ENCODE measurements around the gene GREB1L. TPM values are rescaled to one million over a fixed set of nuclear protein-coding genes. Genes with fewer than 3 reads are reported as not detected.
"Not testable (repeated sequence)": the region's sequence is repeated elsewhere in the genome, so short reads cannot be mapped to it uniquely, and the experiment has no call there.

The GREB1L gene
- polyA plus RNA-seq, 1 donor from 2014 or later = 23.3 TPM

DNA sequence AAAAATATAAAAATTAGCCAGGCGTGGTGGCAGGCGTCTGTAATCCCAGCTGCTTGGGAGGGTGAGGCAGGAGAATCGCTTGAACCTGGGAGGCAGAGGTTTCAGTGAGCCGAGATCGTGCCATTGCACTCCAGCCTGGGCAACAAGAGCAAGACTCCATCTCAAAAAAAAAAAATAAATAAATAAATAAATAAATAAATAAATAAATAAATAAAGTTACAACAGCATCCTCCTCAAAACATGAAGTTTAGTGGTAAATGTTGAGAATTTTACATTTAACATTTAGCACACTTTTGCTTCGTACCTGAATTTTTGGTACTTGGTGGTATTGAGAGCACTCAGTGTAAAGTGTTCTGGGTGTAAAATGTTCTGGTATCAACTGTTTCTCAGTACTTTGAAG, 36.2 kb downstream of the GREB1L start:
- H3K36me3 ChIP-seq (ENCODE audit: insufficient read depth, low read length); H3K9me3 ChIP-seq (ENCODE audit: low read length); H3K79me2 ChIP-seq (replicated peaks; ENCODE audit: insufficient read depth, low read length); H3K4me3 ChIP-seq (ENCODE audit: low read length); H3K9ac ChIP-seq (ENCODE audit: low read length); H3K27ac ChIP-seq (ENCODE audit: low read length); H2AFZ ChIP-seq (ENCODE audit: low read depth, low read length); H3F3A ChIP-seq (ENCODE audit: insufficient read depth, low read length, poor library complexity, severe bottlenecking); H3K27me3 ChIP-seq (ENCODE audit: insufficient read depth, low read depth, low read length); H3K4me2 ChIP-seq (ENCODE audit: low read length); H4K20me1 ChIP-seq (ENCODE audit: insufficient read depth); H3K9me2 ChIP-seq (ENCODE audit: insufficient read depth, low read length): not testable (repeated sequence)

DNA sequence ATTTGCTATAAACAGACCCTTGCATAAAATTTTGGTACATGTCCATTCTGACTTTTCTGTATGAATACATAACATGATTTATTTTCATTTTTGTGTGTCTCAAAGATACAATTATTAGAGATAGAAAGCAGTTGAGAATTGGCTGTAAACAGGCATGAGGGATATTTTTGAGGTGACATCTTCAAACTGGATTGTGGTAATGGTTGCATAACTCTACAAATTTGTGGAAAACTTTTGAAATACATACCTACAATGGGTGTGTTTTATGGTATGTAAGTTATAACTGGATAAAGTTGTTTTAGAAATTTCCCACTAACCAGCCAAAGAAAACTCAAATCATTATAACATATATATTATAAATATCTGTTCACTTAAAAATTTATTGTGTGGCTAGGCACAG, 39.6 kb downstream of the GREB1L start:
- TF ChIP-seq POLR2AphosphoS5 (IDR thresholded peaks at IDR 0.05) (no peak), RAD21 (conservative IDR thresholded peaks at IDR 0.05) (no peak), TAF1 (IDR thresholded peaks at IDR 0.05; ENCODE audit: low read depth) (no peak), EZH2 (IDR thresholded peaks at IDR 0.05; ENCODE audit: borderline replicate concordance, insufficient read depth, low read length, poor library complexity, severe bottlenecking) (no peak), EP300 (conservative IDR thresholded peaks at IDR 0.05; ENCODE audit: poor library complexity, severe bottlenecking) (no peak), MXI1 (conservative IDR thresholded peaks at IDR 0.05; ENCODE audit: poor library complexity, severe bottlenecking) (no peak), SMC3 (conservative IDR thresholded peaks at IDR 0.05; ENCODE audit: poor library complexity) (no peak)
- TF ChIP-seq, protein P1, sequence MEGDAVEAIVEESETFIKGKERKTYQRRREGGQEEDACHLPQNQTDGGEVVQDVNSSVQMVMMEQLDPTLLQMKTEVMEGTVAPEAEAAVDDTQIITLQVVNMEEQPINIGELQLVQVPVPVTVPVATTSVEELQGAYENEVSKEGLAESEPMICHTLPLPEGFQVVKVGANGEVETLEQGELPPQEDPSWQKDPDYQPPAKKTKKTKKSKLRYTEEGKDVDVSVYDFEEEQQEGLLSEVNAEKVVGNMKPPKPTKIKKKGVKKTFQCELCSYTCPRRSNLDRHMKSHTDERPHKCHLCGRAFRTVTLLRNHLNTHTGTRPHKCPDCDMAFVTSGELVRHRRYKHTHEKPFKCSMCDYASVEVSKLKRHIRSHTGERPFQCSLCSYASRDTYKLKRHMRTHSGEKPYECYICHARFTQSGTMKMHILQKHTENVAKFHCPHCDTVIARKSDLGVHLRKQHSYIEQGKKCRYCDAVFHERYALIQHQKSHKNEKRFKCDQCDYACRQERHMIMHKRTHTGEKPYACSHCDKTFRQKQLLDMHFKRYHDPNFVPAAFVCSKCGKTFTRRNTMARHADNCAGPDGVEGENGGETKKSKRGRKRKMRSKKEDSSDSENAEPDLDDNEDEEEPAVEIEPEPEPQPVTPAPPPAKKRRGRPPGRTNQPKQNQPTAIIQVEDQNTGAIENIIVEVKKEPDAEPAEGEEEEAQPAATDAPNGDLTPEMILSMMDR (IDR thresholded peaks at IDR 0.05; ENCODE audit: poor library complexity, severe bottlenecking) = no peak
- TF ChIP-seq, protein P2, sequence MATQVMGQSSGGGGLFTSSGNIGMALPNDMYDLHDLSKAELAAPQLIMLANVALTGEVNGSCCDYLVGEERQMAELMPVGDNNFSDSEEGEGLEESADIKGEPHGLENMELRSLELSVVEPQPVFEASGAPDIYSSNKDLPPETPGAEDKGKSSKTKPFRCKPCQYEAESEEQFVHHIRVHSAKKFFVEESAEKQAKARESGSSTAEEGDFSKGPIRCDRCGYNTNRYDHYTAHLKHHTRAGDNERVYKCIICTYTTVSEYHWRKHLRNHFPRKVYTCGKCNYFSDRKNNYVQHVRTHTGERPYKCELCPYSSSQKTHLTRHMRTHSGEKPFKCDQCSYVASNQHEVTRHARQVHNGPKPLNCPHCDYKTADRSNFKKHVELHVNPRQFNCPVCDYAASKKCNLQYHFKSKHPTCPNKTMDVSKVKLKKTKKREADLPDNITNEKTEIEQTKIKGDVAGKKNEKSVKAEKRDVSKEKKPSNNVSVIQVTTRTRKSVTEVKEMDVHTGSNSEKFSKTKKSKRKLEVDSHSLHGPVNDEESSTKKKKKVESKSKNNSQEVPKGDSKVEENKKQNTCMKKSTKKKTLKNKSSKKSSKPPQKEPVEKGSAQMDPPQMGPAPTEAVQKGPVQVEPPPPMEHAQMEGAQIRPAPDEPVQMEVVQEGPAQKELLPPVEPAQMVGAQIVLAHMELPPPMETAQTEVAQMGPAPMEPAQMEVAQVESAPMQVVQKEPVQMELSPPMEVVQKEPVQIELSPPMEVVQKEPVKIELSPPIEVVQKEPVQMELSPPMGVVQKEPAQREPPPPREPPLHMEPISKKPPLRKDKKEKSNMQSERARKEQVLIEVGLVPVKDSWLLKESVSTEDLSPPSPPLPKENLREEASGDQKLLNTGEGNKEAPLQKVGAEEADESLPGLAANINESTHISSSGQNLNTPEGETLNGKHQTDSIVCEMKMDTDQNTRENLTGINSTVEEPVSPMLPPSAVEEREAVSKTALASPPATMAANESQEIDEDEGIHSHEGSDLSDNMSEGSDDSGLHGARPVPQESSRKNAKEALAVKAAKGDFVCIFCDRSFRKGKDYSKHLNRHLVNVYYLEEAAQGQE (IDR thresholded peaks at IDR 0.05; ENCODE audit: borderline replicate concordance) = no peak
- Histone ChIP-seq H4K20me1 (ENCODE audit: insufficient read depth) (no peaks in the 10 kb centered on the region), H3K4me3 (ENCODE audit: low read length) (no peak overlapping the region)

DNA sequence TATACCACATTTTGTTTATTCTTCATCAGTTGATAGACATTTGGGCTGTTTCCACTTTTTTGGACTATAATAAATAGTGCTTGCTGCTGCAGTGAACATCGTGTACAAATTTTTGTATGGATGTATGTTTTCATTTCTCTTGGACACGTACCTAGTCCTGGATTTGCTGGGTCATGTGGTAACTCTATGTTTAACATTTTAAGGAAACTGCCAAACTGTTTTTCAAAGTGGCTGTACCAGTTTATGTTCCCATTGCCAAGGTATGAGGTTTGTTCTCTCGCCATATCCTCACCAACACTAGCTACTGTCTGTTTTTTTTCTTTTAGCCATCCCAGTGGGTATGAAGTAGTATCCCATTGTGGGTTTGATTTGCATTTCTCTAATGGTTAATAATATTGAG, 42.5 kb downstream of the GREB1L start:
- Histone ChIP-seq H3K27me3 (ENCODE audit: insufficient read depth, low read depth, low read length) (no peaks in the 10 kb centered on the region), H3K9me2 (ENCODE audit: insufficient read depth, low read length) (no peaks in the 10 kb centered on the region), H3F3A (ENCODE audit: insufficient read depth, low read length, poor library complexity, severe bottlenecking) (no peaks in the 10 kb centered on the region), H4K20me1 (ENCODE audit: insufficient read depth) (no peaks in the 10 kb centered on the region), H3K4me2 (ENCODE audit: low read length) (no peak overlapping the region), H3K36me3 (ENCODE audit: insufficient read depth, low read length) (no peaks in the 10 kb centered on the region), H3K27ac (ENCODE audit: low read length) (no peak overlapping the region), H3K4me3 (ENCODE audit: low read length) (no peak overlapping the region), H3K9me3 (ENCODE audit: low read length) (no peaks in the 10 kb centered on the region), H3K9ac (ENCODE audit: low read length) (no peak overlapping the region), H3K79me2 (replicated peaks; ENCODE audit: insufficient read depth, low read length) (peaks cover 6% of the 10 kb centered on the region), H2AFZ (ENCODE audit: low read depth, low read length) (no peak overlapping the region)
- TF ChIP-seq EZH2 (IDR thresholded peaks at IDR 0.05; ENCODE audit: borderline replicate concordance, insufficient read depth, low read length, poor library complexity, severe bottlenecking) = no peak
- TF ChIP-seq, protein P2 (IDR thresholded peaks at IDR 0.05; ENCODE audit: borderline replicate concordance) = no peak
- TF ChIP-seq MXI1 (conservative IDR thresholded peaks at IDR 0.05; ENCODE audit: poor library complexity, severe bottlenecking) = no peak
- TF ChIP-seq, protein P1 (IDR thresholded peaks at IDR 0.05; ENCODE audit: poor library complexity, severe bottlenecking) = no peak
- TF ChIP-seq SMC3 (conservative IDR thresholded peaks at IDR 0.05; ENCODE audit: poor library complexity) = no peak
- no peak for TF ChIP-seq TAF1 (IDR thresholded peaks at IDR 0.05; ENCODE audit: low read depth)
- TF ChIP-seq RAD21 (conservative IDR thresholded peaks at IDR 0.05) = no peak
- TF ChIP-seq EP300 (conservative IDR thresholded peaks at IDR 0.05; ENCODE audit: poor library complexity, severe bottlenecking) = no peak
- no peak for TF ChIP-seq POLR2AphosphoS5 (IDR thresholded peaks at IDR 0.05)

More for the DNA sequence above, 39.6 kb downstream of the GREB1L start:
- H3F3A ChIP-seq (ENCODE audit: insufficient read depth, low read length, poor library complexity, severe bottlenecking) = no peaks in the 10 kb centered on the region
- no peaks in the 10 kb centered on the region for H3K27me3 ChIP-seq (ENCODE audit: insufficient read depth, low read depth, low read length)
- H3K4me2 ChIP-seq (ENCODE audit: low read length) = no peak overlapping the region
- H2AFZ ChIP-seq (ENCODE audit: low read depth, low read length) = no peak overlapping the region
- H3K79me2 ChIP-seq (replicated peaks; ENCODE audit: insufficient read depth, low read length) = peaks cover 6% of the 10 kb centered on the region
- no peaks in the 10 kb centered on the region for H3K36me3 ChIP-seq (ENCODE audit: insufficient read depth, low read length)
- no peaks in the 10 kb centered on the region for H3K9me3 ChIP-seq (ENCODE audit: low read length)
- no peaks in the 10 kb centered on the region for H3K9me2 ChIP-seq (ENCODE audit: insufficient read depth, low read length)
- no peak overlapping the region for H3K27ac ChIP-seq (ENCODE audit: low read length)
- H3K9ac ChIP-seq (ENCODE audit: low read length) = no peak overlapping the region
